OCI-LY7 (cell line): ENCODE data around the gene RPRML. TPM values are rescaled to one million over a fixed set of nuclear protein-coding genes. Genes with fewer than 3 reads are reported as not detected.

Experiments used
- BruUV-seq: library from RNA; stranded (reverse); fragments of 400-500 nt; replicated peaks from 2 replicates; lab custom pipeline; 2021; lab: Mats Ljungman, UMichigan
- CTCF ChIA-PET: fragments of 300-600 bp; sonication (Branson Sonifier 250); formaldehyde crosslinking; loops from one replicate; lab custom pipeline; 2022; ENCODE audit warnings: antibody characterized with exemption; ENCODE audit not compliant: unreplicated experiment; lab: Charles Lee
- POLR2A ChIA-PET: fragments of 300-600 bp; sonication (Branson Sonifier 250); formaldehyde crosslinking; loops from one replicate; lab custom pipeline; 2022; ENCODE audit warnings: antibody characterized with exemption; lab: Charles Lee
- DNase-seq: peaks from one replicate; pipeline ENCODE4 v3.0.0-alpha.2; 2015; ENCODE audit warnings: low spot score
- H2AFZ ChIP-seq: fragments of 200-600 bp; sonication (generic), shearing (Covaris generic); 2 replicates; pipeline ENCODE4 v1.6.1; 2014; ENCODE audit warnings: mild to moderate bottlenecking, antibody characterized with exemption, low read length, moderate library complexity
- H3K27ac ChIP-seq: fragments of 200-600 bp; sonication (generic); 2 replicates; pipeline ENCODE4 v1.5.1; 2014; ENCODE audit warnings: mixed run types, low read depth, mild to moderate bottlenecking, moderate library complexity, low read length, inconsistent platforms; ENCODE audit not compliant: poor library complexity, severe bottlenecking
- H3K36me3 ChIP-seq: fragments of 200-600 bp; sonication (generic); 2 replicates; pipeline ENCODE4 v1.6.1; 2014; ENCODE audit warnings: mild to moderate bottlenecking, antibody characterized with exemption, low read length, moderate library complexity, mixed read lengths; ENCODE audit not compliant: insufficient read depth
- H3K4me1 ChIP-seq: fragments of 200-600 bp; sonication (generic); 2 replicates; pipeline ENCODE4 v1.5.1; 2014; ENCODE audit warnings: mild to moderate bottlenecking, low read length; ENCODE audit not compliant: insufficient read depth, poor library complexity, severe bottlenecking
- H3K4me2 ChIP-seq: fragments of 200-600 bp; sonication (generic); 2 replicates; pipeline ENCODE4 v1.6.1; 2014; ENCODE audit warnings: mild to moderate bottlenecking, low read length
- H3K4me3 ChIP-seq: fragments of 200-600 bp; sonication (generic); 2 replicates; pipeline ENCODE4 v1.5.1; 2014; ENCODE audit warnings: mild to moderate bottlenecking, low read depth, low read length; ENCODE audit not compliant: poor library complexity, severe bottlenecking
- H3K79me2 ChIP-seq: fragments of 200-600 bp; sonication (generic); 2 replicates; pipeline ENCODE4 v1.6.1; 2016; ENCODE audit warnings: low read depth, mild to moderate bottlenecking, low read length, moderate library complexity, mixed read lengths; ENCODE audit not compliant: insufficient read depth
- H3K9me2 ChIP-seq: fragments of 200-600 bp; sonication (generic); 2 replicates; pipeline ENCODE4 v1.6.1; 2016; ENCODE audit warnings: mild to moderate bottlenecking, low read length, mixed read lengths; ENCODE audit not compliant: insufficient read depth
- H3K9me3 ChIP-seq: fragments of 200-600 bp; sonication (generic); 2 replicates; pipeline ENCODE4 v1.6.1; 2014; ENCODE audit warnings: mild to moderate bottlenecking, mixed run types, low read length, mixed read lengths
- H4K20me1 ChIP-seq: fragments of 200-600 bp; sonication (generic); 2 replicates; pipeline ENCODE4 v1.6.1; 2014; ENCODE audit warnings: mild to moderate bottlenecking, antibody characterized with exemption, low read length, moderate library complexity, mixed read lengths; ENCODE audit not compliant: insufficient read depth
- EZH2phosphoT487 ChIP-seq: fragments of 200-600 bp; sonication (generic); IDR thresholded peaks from 2 replicates; pipeline ENCODE4 v1.6.1; 2018; ENCODE audit warnings: low read depth, borderline replicate concordance, mild to moderate bottlenecking, mixed run types, antibody characterized with exemption, low read length, moderate library complexity, mixed read lengths
- intact Hi-C: fragments of 100-400 bp; cut with micrococcal nuclease; formaldehyde crosslinking; loops from one replicate; pipeline ENCODE4 v1.10.0; 2022; ENCODE audit not compliant: unreplicated experiment
- total RNA-seq, 2 experiments: library from RNA; depleted of rRNA in 1 of 2; stranded (reverse); fragments of >200 nt in 1 of 2; shearing (Covaris generic) in 1 of 2; gene quantifications; 2 replicates each; pipeline ENCODE4 v1.2.3, GENCODE V29; 2014 to 2022
- TF ChIP-seq, protein P1 (sequence below): fragments of 200-600 bp; sonication (generic); conservative IDR thresholded peaks from 2 replicates; pipeline ENCODE4 v1.5.1; 2014; ENCODE audit warnings: mild to moderate bottlenecking, antibody characterized with exemption, low read length, moderate library complexity, mixed read lengths

The RPRML gene
- total RNA-seq, 2 experiments from 2014 or later, result 1.2 to 8.8 TPM

DNA sequence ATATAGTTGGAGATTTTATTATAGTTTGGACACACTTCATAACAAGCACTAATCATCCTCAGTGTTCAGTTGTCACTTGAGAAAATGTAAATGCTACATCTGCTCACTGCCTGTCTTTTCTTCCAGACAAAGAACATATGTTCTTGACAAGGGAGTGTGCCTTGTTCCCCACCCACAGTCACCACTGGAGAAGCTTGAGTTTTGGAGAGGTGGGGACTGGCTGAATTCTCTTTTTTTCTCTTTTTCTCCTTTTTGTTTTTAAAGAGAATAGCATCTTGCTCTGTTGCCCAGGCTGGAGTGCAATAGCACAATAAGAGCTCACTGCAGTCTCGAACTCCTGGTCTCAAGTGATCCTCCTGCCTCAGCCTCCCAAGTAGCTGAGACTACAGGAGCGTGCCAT, 15.5 kb downstream of the RPRML start:
- Histone ChIP-seq H3K4me2 (no peak overlapping the region), H2AFZ (no peak overlapping the region), H3K27ac (no peak overlapping the region), H3K4me1 (peaks cover 6% of the 10 kb centered on the region), H4K20me1 (no peaks in the 10 kb centered on the region), H3K9me2 (no peaks in the 10 kb centered on the region), H3K9me3 (no peaks in the 10 kb centered on the region), H3K79me2 (no peaks in the 10 kb centered on the region), H3K4me3 (no peak overlapping the region), H3K36me3 (no peaks in the 10 kb centered on the region)
- intact Hi-C loops, result no loop called here
- ChIA-PET CTCF (no interaction called here), POLR2A (no interaction called here)
- no peak for TF ChIP-seq EZH2phosphoT487
- TF ChIP-seq, protein P1, sequence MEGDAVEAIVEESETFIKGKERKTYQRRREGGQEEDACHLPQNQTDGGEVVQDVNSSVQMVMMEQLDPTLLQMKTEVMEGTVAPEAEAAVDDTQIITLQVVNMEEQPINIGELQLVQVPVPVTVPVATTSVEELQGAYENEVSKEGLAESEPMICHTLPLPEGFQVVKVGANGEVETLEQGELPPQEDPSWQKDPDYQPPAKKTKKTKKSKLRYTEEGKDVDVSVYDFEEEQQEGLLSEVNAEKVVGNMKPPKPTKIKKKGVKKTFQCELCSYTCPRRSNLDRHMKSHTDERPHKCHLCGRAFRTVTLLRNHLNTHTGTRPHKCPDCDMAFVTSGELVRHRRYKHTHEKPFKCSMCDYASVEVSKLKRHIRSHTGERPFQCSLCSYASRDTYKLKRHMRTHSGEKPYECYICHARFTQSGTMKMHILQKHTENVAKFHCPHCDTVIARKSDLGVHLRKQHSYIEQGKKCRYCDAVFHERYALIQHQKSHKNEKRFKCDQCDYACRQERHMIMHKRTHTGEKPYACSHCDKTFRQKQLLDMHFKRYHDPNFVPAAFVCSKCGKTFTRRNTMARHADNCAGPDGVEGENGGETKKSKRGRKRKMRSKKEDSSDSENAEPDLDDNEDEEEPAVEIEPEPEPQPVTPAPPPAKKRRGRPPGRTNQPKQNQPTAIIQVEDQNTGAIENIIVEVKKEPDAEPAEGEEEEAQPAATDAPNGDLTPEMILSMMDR, result no peak
- no peak for DNase-seq
- BruUV-seq, result no TSS peak

DNA sequence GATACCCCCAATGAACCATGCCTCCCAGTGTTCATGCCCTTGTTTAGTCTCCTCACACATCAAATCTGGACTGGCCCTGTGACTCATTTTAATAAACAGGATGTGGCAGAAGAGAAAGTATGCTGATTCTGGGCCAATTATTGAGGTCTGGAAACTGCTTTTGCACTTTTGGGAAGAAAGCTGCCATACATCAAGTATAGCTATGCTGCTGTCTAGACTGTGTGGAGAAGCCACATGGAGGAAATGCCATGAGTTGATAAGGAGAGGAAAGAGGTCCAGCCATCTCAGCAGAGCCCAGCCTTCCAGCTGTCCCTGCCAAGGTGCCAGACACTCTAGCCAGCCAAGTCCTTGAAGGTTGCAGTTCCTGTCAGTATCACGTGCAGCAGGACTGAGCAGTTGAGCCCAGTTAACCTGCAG, 16.7 kb downstream of the RPRML start:
- POLR2A ChIA-PET, result no interaction called here
- no peaks in the 10 kb centered on the region for H3K9me2 ChIP-seq
- no peaks in the 10 kb centered on the region for H3K79me2 ChIP-seq
- H3K36me3 ChIP-seq, result no peaks in the 10 kb centered on the region
- H3K4me2 ChIP-seq, result no peak overlapping the region
- no peaks in the 10 kb centered on the region for H3K9me3 ChIP-seq
- no peak overlapping the region for H2AFZ ChIP-seq
- no peak for DNase-seq
- CTCF ChIA-PET, result no interaction called here
- no TSS peak for BruUV-seq
- intact Hi-C loops, result no loop called here
- TF ChIP-seq, protein P1, result no peak
- no peak for TF ChIP-seq EZH2phosphoT487
- no peak overlapping the region for H3K27ac ChIP-seq
- H4K20me1 ChIP-seq, result no peaks in the 10 kb centered on the region
- peaks cover 6% of the 10 kb centered on the region for H3K4me1 ChIP-seq
- no peak overlapping the region for H3K4me3 ChIP-seq

DNA sequence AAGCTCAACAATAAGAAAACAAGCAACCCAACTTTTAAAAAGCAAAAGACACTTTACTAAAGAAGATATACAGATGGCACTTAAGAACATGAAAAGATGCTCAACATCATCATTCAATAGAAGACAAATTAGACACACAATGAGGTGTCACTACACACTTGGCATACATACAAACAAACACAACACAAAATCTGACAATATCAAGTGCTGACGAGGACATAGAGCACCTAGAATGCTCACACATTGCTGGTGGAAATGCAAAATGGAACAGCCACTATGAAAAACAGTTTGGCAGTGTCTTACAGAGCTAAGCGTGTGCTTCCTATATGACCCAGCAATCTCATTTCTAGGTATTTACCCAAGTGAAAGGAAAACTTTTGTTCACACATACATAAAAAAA, 18.9 kb downstream of the RPRML start:
- no peak overlapping the region for H3K4me2 ChIP-seq
- no peak overlapping the region for H3K4me3 ChIP-seq
- no peaks in the 10 kb centered on the region for H4K20me1 ChIP-seq
- H3K9me2 ChIP-seq, result no peaks in the 10 kb centered on the region
- H3K79me2 ChIP-seq, result no peaks in the 10 kb centered on the region
- BruUV-seq, result no TSS peak
- ChIA-PET CTCF (no interaction called here), POLR2A (interaction anchor here (1.2 kb wide), 1 partner anchor 12 kb away, joined by 3 read pairs; no protein-coding TSS in a partner anchor)
- H3K36me3 ChIP-seq, result no peaks in the 10 kb centered on the region
- no peak overlapping the region for H3K27ac ChIP-seq
- no peak for TF ChIP-seq EZH2phosphoT487
- TF ChIP-seq, protein P1, result no peak
- no peak overlapping the region for H2AFZ ChIP-seq
- peaks cover 6% of the 10 kb centered on the region for H3K4me1 ChIP-seq
- H3K9me3 ChIP-seq, result no peaks in the 10 kb centered on the region
- DNase-seq, result no peak
- intact Hi-C loops, result no loop called here
